Adrenal gland (tissue), 12 donors: Measurements from ENCODE around the gene SLC15A3. TPM values are rescaled to one million over a fixed set of nuclear protein-coding genes. Genes with fewer than 3 reads are reported as not detected.

Experiments
- DNase-seq, 7 donors: peaks; one replicate each; pipeline ENCODE4 v3.0.0-alpha.2; 2019 to 2020
- H3K27ac ChIP-seq, 5 donors: fragments of 200-600 bp; sonication (generic) in 4 of 5; 1 replicate in 3 of 5; 2 replicates in 2 of 5; pipeline versions ENCODE4 v1.5.1 to v1.8.0; 2016 to 2020; ENCODE audit warnings: mild to moderate bottlenecking in 1 of 5
- H3K27me3 ChIP-seq: fragments of 200-600 bp; 2 replicates; pipeline ENCODE4 v1.8.0; 2021
- H3K36me3 ChIP-seq, 2 donors: fragments of 200-600 bp; replicated peaks in 1 of 2; 1 replicate in 1 of 2; 2 replicates in 1 of 2; pipeline versions ENCODE4 v1.5.1 to v1.8.0; 2018 to 2022
- H3K4me1 ChIP-seq, 2 donors: fragments of 200-600 bp; replicated peaks in 1 of 2; 1 replicate in 1 of 2; 2 replicates in 1 of 2; pipeline versions ENCODE4 v1.5.1 to v1.8.0; 2018 to 2021
- H3K4me3 ChIP-seq, 4 donors: fragments of 200-600 bp; sonication (generic) in 3 of 4; one replicate each; pipeline ENCODE4 v1.5.1; 2016 to 2018
- H3K9me3 ChIP-seq, 3 donors: fragments of 200-600 bp; sonication (generic) in 1 of 3; replicated peaks in 1 of 3; 1 replicate in 2 of 3; 2 replicates in 1 of 3; pipeline versions ENCODE4 v1.5.1 to v1.8.0; 2016 to 2021
- POLR2A ChIP-seq, 2 donors: fragments of 450-650 bp; IDR thresholded peaks; one replicate each; pipeline ENCODE4 v1.6.1; 2017; ENCODE audit warnings: antibody characterized with exemption in 2 of 2, mild to moderate bottlenecking in 2 of 2, moderate library complexity in 1 of 2
- WGBS, 4 donors: extraction: QIAGEN DNeasy Blood & Tissue Kit in 2 of 4; methylation state at CpG; one replicate each; pipeline versions ENCODE4 v1.1.5 to v1.1.7; 2013 to 2017; 5-methylcytosine and 5-hydroxymethylcytosine counted together
- intact Hi-C, 2 donors: fragments of 100-400 bp; cut with DNase I; formaldehyde crosslinking; loops; one replicate each; pipeline versions ENCODE4 v1.14.1 to v1.15.0; 2022 to 2023
- polyA plus RNA-seq, 3 donors: library from polyadenylated mRNA; stranded (reverse); fragments of 200-250 nt in 2 of 3; fragments of 350-450 nt in 1 of 3; fragmentation: Illumina TruSeq in 1 of 3; extraction: RNeasy Lipid Tissue Mini Kit (QIAGEN cat#74804) in 1 of 3; gene quantifications; one replicate each; pipeline ENCODE4 v1.2.3, GENCODE V29; 2013 to 2014
- total RNA-seq, 9 donors: library from RNA; depleted of rRNA in 4 of 9; stranded (reverse); fragments of >200 nt in 4 of 9; fragments of 120-200 nt in 1 of 9; fragmentation: NEBNext Ultra II Directional in 1 of 9; extraction: Animal tissue kit (Norgen Biotek cat#: 25700) in 1 of 9; gene quantifications; one replicate each; pipeline versions ENCODE4 v1.1.0 to v1.2.4, GENCODE V29; 2013 to 2023
- TF ChIP-seq, protein P1 (sequence below), 6 experiments: fragments of 450-650 bp in 4 of 6; fragments of 200-600 bp in 2 of 6; sonication (generic) in 1 of 6; IDR thresholded peaks; 1 replicate in 5 of 6; 2 replicates in 1 of 6; pipeline versions ENCODE4 v1.5.1 to v1.8.0; 2016 to 2021; ENCODE audit warnings: antibody characterized with exemption in 6 of 6, mild to moderate bottlenecking in 2 of 6, moderate library complexity in 1 of 6
- donor health status: healthy with polysubstance abuse.
- donor health status: Bipolar disorder and iron deficiency.
- donor health status: DM: yes; HTN: yes; CAD: no.
- donor health status: DM: no; HTN: no; CAD: no.
- donor health status: DM: no; HTN: no; CAD: no.
- donor health status: DM: yes; HTN: yes; CAD: no.

SLC15A3 gene
- total and polyA plus RNA-seq, 12 donors: 6.7 to 57.7 (median 31.0) TPM

DNA sequence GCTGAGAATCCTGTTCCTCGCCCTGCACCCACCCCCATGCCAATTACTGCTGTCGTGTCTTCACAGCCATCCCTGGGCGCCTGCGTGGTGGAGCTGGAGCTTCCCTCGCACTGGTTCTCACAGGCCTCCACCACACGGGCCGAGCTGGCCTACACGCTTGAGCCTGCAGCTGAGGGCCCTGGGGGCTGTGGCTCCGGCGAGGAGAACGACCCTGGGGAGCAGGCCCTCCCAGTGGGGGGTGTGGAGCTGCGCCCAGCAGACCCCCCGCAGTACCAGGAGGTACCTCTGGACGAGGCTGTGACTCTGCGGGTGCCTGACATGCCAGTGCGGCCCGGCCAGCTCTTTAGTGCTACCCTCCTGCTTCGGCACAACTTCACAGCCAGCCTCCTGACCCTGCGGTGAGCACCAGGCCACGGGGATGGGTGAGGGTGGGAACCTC lies 23.4 kb downstream of the SLC15A3 start:
- TF ChIP-seq POLR2A (IDR thresholded peaks at IDR 0.05): no peak
- TF ChIP-seq, protein P1, sequence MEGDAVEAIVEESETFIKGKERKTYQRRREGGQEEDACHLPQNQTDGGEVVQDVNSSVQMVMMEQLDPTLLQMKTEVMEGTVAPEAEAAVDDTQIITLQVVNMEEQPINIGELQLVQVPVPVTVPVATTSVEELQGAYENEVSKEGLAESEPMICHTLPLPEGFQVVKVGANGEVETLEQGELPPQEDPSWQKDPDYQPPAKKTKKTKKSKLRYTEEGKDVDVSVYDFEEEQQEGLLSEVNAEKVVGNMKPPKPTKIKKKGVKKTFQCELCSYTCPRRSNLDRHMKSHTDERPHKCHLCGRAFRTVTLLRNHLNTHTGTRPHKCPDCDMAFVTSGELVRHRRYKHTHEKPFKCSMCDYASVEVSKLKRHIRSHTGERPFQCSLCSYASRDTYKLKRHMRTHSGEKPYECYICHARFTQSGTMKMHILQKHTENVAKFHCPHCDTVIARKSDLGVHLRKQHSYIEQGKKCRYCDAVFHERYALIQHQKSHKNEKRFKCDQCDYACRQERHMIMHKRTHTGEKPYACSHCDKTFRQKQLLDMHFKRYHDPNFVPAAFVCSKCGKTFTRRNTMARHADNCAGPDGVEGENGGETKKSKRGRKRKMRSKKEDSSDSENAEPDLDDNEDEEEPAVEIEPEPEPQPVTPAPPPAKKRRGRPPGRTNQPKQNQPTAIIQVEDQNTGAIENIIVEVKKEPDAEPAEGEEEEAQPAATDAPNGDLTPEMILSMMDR (IDR thresholded peaks at IDR 0.05): no peak
- no peak overlapping the region for H3K4me3 ChIP-seq
- H3K27me3 ChIP-seq: no peaks in the 10 kb centered on the region
- DNase-seq: no peak
- intact Hi-C loops: no loop called here
- H3K27ac ChIP-seq: no peak overlapping the region
- 89 to 100% (median 93%) methylated on average over 3 to 20 of the region's 20 CpGs for WGBS, 4 donors
- no peaks in the 10 kb centered on the region for H3K36me3 ChIP-seq
- H3K4me1 ChIP-seq: peaks cover 15 to 18% of the 10 kb centered on the region in 2 donors
- no peaks in the 10 kb centered on the region for H3K9me3 ChIP-seq

DNA sequence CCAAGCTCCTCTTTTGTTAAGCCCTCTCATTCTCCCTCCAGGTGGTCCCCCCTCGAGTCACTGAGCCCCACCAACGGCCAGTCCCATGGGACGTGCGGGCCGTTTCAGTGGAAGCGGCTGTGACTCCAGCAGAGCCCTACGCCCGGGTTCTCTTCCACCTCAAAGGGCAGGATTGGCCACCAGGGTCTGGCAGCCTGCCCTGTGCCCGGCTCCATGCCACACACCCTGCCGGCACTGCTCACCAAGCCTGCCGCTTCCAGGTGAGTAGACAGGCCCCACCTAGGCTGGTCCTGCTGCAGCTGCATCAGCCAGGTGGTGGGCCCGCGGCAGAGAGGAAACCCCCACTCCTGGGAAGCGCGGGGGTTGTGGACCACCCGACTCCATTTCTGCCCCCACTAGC lies 24.4 kb downstream of the SLC15A3 start:
- 89 to 99% (median 89%) methylated on average over 13 to 16 of the region's 16 CpGs for WGBS, 4 donors
- no peaks in the 10 kb centered on the region for H3K27me3 ChIP-seq
- H3K4me3 ChIP-seq: no peak overlapping the region
- H3K9me3 ChIP-seq: no peaks in the 10 kb centered on the region
- peaks cover 0 to 5% of the 10 kb centered on the region in 2 donors for H3K36me3 ChIP-seq
- H3K4me1 ChIP-seq: peaks cover 15 to 18% of the 10 kb centered on the region in 2 donors
- intact Hi-C loops: no loop called here
- no peak for DNase-seq
- TF ChIP-seq, protein P1 (IDR thresholded peaks at IDR 0.05): no peak
- no peak for TF ChIP-seq POLR2A (IDR thresholded peaks at IDR 0.05)
- no peak overlapping the region for H3K27ac ChIP-seq

DNA sequence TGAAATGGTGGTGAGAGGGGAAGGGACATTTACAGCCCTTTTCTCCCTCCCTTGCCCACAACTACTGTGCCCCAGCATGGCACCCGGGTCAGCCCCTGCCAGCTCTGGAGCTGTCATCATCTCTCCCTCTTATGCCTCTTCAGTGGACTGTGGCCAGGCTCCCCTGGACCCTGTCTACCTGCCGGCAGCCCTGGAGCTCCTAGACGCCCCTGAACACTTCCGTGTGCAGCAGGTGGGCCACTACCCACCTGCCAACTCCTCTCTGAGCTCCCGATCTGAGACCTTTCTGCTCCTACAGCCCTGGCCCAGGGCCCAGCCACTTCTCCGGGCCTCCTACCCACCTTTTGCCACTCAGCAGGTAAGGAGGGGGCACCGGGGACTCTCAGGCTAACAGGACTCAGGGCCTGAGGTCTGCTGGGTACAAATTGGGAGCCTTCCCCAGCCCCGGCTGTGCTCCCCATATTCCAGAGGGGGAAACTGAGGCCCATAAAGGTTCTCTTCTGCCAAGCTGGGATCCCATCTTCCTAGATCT lies 24.8 kb downstream of the SLC15A3 start:
- H3K4me1 ChIP-seq: peaks cover 15 to 18% of the 10 kb centered on the region in 2 donors
- H3K9me3 ChIP-seq: no peaks in the 10 kb centered on the region
- intact Hi-C loops: no loop called here
- 80 to 94% (median 91%) methylated on average over 6 to 8 of the region's 8 CpGs for WGBS, 4 donors
- no peaks in the 10 kb centered on the region for H3K27me3 ChIP-seq
- no peak for TF ChIP-seq POLR2A (IDR thresholded peaks at IDR 0.05)
- TF ChIP-seq, protein P1 (IDR thresholded peaks at IDR 0.05): no peak
- no peak overlapping the region for H3K27ac ChIP-seq
- no peak for DNase-seq
- no peak overlapping the region for H3K4me3 ChIP-seq
- H3K36me3 ChIP-seq: peaks cover 0 to 10% of the 10 kb centered on the region in 2 donors

DNA sequence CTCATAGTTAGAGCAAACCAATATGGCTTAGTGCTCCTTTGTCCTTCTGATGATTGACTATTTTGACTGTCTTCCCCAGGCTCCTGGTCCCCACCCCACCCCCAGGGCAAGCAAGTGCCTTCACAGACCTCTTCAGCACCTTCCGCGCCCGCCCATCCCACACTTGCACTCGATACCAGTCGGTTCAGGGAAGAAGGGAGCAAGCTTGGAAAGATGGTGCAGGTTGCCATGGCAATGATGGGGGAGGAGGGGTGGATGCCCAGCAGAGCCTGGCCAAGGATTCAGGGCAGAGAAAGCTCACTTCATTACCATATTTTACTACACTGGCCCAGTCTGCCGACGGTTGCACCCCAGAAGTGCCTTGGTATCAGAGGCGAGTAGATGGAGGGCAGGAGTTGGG lies 25.5 kb downstream of the SLC15A3 start:
- Histone ChIP-seq H3K4me1 (peaks cover 15 to 18% of the 10 kb centered on the region in 2 donors), H3K27ac (no peak overlapping the region), H3K27me3 (no peaks in the 10 kb centered on the region), H3K9me3 (no peaks in the 10 kb centered on the region), H3K36me3 (peaks cover 0 to 16% of the 10 kb centered on the region in 2 donors), H3K4me3 (no peak overlapping the region)
- WGBS, 4 donors: 93 to 97% (median 95%) methylated on average over 8 of the region's 8 CpGs
- DNase-seq: no peak
- no peak for TF ChIP-seq POLR2A (IDR thresholded peaks at IDR 0.05)
- TF ChIP-seq, protein P1 (IDR thresholded peaks at IDR 0.05): no peak
- intact Hi-C loops: no loop called here
